ENCODE results near the gene PRMT3.
"Not testable (repeated sequence)": the region's sequence is repeated elsewhere in the genome, so short reads cannot be mapped to it uniquely, and the experiment has no call there.

The PRMT3 gene

GRCh38 chr11:20457934-20458680 is 70.6 kb downstream of the PRMT3 start:
- no peak for DNase-seq

GRCh38 chr11:20458905-20459632 is 71.6 kb downstream of the PRMT3 start:
- DNase-seq: no peak

DNA sequence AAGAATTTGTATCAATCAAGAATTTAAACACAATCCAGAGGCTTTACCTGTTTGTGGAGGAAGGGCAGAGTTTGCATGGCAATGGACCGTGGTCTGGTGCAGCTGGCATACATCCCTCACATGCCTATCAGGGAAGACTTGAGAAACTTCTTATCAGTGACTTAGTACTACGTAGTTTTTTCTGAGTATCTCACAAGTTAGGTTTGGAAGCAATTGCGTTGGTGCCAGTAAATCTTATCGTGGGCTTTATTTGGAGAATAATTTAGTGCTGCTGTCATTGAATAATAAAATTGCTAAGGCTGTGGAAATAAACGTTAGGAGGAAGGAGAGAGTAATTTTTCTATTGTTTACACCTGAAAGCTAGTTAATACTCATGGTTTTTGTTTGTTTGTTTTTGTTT is 72.3 kb downstream of the PRMT3 start:
- DNase-seq: no peak

DNA sequence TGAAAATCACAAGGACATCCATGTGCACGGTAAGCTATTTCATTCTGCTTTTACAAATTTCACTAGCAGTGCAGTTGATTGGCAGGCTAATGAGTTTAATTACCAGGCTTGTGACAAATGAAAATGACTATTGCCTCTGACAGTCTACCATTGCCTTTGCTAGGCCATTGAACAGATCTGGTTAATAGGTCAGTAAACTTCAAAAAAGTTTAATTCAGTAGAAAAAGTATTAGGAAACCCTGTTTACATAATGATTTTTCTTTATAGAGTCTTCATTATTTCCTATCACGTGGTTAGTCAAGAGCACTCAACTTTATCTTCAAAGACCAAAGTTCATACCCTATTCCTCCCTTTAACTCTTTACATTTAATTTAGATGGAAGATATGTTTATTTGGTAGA is 77.0 kb downstream of the PRMT3 start:
- DNase-seq: no peak

GRCh38 chr11:20467487-20468185 is 80.1 kb downstream of the PRMT3 start:
- no peak for DNase-seq

- DNase-seq: no peak
Observed at GRCh38 chr11:20470348-20470747, 82.8 kb downstream of the PRMT3 start.

GRCh38 chr11:20471929-20472328 is 84.4 kb downstream of the PRMT3 start:
- not testable (repeated sequence) for DNase-seq

DNA sequence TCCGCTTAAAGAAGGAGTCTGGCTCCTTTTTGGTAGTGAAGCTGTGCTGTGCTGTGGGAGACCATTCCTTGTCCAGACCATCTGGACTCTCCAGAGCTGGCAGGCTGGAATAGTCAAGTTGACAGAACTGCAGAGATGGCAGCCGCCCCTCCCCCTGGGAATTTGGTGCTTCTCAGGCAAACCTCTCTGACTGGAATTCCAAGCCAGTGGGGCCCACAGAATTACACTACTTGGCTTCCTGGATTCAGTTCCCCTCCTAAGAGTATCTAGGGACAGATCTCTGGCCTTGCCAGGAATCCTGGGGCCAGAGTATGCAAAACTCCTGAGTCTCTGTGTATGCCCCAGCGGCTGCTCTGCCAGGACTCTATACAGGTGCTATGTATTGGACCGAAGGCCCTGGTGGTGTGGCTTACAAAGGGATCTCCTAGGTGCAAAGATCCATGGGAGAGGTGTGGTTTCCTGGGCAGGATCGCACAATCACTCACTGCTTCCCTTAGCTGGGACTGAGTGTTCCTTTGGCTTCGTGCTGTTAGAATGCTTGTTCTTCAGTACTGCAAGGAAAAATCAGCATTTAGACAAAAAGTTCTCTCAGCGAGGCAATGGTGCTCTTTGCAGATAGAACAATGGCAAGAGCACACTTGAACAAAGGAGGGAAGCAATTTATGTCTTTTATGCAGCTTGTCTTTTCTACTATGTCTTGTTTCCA is 86.8 kb downstream of the PRMT3 start:
- no peak for DNase-seq

- no peak for DNase-seq
Observed at GRCh38 chr11:20474882-20475517, 87.5 kb downstream of the PRMT3 start.

DNA sequence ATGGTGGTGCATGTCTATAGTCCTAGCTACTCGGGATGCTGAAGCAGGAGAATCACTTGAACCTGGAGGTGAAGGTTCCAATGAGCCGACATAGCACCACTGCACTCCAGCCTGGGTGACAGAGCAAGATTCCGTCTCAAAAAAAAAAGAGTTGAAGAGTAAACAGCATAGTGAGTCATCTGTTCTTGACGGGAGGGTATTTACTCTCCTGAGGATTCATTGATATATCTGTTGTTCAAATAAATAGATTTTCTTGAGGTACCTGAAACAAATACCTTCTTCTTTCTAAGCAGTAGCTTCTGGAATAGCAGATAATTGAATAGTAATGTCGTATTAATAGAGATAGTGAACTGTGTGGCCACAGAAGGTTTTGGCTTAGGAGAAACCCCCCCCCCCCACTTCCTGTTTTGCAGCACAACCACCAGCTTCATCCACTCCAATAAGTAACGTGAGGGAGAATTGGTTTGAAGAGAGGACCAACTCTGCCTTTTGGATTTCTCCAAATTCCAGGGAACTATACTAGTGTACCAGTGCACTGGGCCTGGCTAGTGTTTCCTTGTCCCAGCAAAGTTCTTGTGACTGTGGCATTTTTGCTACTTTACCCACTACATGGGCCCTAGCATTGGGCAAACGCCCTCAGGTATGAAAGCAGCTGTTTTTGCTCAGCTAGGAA is 90.0 kb downstream of the PRMT3 start:
- no peak for DNase-seq

GRCh38 chr11:20479513-20479912 is 92.0 kb downstream of the PRMT3 start:
- DNase-seq: no peak

DNA sequence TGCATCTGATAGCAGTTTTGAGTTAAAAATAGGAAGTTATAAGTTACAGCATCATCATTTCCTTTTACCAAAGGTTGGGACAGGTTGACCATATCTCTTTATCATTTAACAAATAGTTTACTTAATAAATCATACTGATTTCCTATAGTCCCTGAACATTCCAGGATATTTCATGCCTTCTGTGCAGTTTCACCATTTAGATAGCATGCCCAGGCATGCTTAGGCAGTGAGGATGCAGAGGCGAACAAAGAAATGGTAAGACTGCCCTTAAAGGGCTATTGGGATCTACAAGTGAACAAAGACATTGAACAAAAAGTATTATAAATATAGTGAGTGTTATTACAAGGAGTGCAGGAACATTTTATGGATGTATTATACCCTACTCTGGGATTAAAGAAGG is 96.4 kb downstream of the PRMT3 start:
- no peak for DNase-seq

- not testable (repeated sequence) for DNase-seq
Observed at GRCh38 chr11:20484416-20484815, 96.9 kb downstream of the PRMT3 start.

- no peak for DNase-seq
Observed at GRCh38 chr11:20488352-20488751, 100.8 kb downstream of the PRMT3 start.

GRCh38 chr11:20489948-20490347 is 102.4 kb downstream of the PRMT3 start:
- DNase-seq: no peak

DNA sequence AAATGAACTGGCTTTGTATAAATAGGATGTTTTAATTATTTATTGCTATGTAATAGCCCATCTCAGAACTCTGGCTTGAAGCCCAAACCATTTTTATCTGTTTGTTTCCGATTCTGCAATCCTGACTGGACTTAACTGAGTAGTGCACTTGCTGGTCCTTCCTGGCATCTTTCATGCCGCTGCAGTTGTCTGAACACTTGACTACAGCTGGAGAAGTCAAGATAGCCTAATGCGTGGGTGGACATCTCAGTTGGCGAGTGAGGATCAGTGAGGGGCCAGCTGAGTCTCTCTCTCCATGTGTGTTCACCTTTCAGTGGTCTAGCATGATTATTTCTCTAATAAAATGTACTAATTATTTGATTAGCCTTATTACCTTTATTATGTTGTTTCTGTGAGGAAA is 105.8 kb downstream of the PRMT3 start:
- DNase-seq: no peak

DNA sequence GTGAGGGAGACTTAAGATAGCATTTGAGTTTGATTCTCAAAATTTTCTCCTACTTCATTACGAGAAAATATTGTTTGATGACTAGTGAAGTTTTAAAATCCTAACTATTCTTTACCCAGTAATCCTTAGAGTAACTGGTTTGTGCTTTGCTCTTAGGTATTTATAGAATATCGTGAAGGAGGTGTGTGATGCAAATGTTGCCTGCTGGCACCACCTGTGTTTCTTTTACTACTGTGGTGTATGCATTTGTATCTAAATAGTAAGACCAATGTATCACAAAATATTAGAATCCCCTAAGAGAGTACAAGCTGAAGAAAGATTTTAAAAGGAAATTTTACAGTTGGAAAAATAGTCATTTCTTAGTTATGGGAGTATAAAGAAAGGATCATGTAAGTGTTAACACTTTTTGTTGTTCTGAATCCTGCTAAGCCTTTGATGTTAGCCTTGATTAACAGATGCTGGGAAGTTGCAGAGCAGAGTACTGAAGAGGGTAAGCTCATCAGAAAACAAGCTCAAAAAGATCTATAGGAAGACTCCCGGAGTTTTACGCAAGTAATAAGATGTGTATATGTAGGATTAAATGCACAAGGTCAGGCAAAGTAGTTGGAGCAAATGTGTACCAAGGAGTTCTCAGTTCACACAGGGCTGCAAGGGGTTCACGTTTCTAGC is 109.7 kb downstream of the PRMT3 start:
- DNase-seq: no peak

DNA sequence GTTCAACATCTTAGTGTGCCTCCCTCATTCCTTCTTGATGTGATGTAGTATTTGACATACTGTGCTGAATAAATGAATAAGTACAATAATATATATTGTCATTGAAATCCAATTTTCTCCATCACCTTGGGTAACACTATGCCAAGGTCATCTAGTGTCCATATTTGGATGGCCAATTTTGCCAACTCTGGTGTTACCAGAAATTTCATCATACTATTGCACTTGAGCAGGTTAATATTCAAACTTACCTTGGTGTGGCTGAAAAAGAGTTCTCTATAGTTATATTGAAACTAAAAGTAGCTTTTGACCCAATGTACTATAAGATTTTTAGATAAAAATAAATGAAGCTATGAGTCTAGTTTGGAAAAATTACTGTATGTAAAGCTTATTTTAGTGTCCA is 113.7 kb downstream of the PRMT3 start:
- no peak for DNase-seq

DNA sequence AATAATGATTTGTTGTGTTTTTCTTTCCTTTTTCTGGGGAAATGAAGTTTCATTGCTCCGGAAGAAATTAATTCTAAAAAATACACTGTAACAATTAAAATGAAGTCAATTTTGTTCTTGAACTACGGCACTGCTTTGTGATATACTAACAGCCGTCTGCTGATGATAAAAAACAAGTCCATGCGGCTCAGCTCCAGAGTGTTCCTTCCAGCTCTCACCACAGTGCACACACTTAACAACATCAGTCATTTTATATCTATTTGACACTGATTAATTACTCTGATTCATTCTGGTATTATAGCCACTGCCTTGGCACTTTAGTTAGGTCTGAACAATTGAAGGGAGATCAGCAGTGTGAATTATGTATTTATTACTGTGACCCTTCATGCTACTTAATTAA is 114.5 kb downstream of the PRMT3 start:
- no peak for DNase-seq

- no peak for DNase-seq
Observed at GRCh38 chr11:20511982-20512381, 124.5 kb downstream of the PRMT3 start.

DNA sequence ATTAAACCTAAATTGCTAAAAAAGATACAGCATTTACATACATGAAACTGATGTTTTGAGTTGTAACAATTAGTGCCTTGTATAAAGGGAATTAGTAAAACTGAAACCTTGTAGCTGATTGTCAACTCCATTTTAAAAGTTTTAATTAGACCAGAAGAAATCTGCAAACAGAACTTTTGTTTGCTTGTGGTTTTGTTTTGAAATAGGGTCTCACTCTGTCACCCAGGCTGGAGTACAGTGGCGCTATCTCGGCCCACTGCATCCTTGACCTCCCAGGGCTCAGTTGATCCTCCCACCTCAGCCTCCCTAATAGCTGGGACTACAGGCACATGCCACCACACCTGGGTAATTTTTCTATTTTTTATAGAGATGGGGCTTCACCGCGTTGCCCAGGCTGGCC is 125.4 kb downstream of the PRMT3 start:
- no peak for DNase-seq
